Measurements from ENCODE around the gene RAN. TPM values are rescaled to one million over a fixed set of nuclear protein-coding genes. Genes with fewer than 3 reads are reported as not detected.

The RAN gene
- total and polyA plus RNA-seq, 9 of the 15 experiments (the other 6 are each of a cell fraction or from before 2014, with no cell fraction given): 1,687 to 3,820 (median 2,300) TPM

GRCh38 chr12:130860311-130860710 is 11.6 kb upstream of the RAN start:
- no peak overlapping the region for H3K4me3 ChIP-seq
- FAIRE-seq (no peak), ATAC-seq (no peak), DNase-seq (ENCODE audit: extremely low read depth in 1 of 4, low spot score in 3 of 4) (no peak)
- 0 out of 4 replicates have a peak overlapping the region, but pooled peaks of 1 of the 2 experiments have one; percentile 69 for H3K9ac ChIP-seq (ENCODE audit: insufficient read depth in 1 of 2, low read depth in 2 of 2, low read length in 2 of 2)
- 82% methylated on average over 9 of the region's 9 CpGs for WGBS (ENCODE audit: insufficient coverage, low coverage, missing lambda C conversion rate)
- TF ChIP-seq STAG1 (CRISPR knock-in tag; IDR thresholded peaks at IDR 0.05; ENCODE audit: borderline replicate concordance) (no peak), TEAD1 (CRISPR knock-in tag; IDR thresholded peaks at IDR 0.05) (no peak), BRF2 (IDR thresholded peaks at IDR 0.05; ENCODE audit: borderline replicate concordance, insufficient read depth, insufficient read length) (no peak), JUND (IDR thresholded peaks at IDR 0.05; ENCODE audit: borderline replicate concordance, low read depth, low read length) (no peak), JUND (tag; IDR thresholded peaks at IDR 0.05; ENCODE audit: borderline replicate concordance, low read depth, low read length) (no peak), TCF7 (IDR thresholded peaks at IDR 0.05; ENCODE audit: borderline replicate concordance) (no peak), ARID1B (IDR thresholded peaks at IDR 0.05) (no peak), LCOR (CRISPR knock-in tag; IDR thresholded peaks at IDR 0.05) (no peak), MTA1 (IDR thresholded peaks at IDR 0.05; ENCODE audit: borderline replicate concordance) (no peak), DACH1 (IDR thresholded peaks at IDR 0.05; ENCODE audit: partially characterized antibody) (no peak)
- H3K27ac ChIP-seq (ENCODE audit: extremely low read depth, low read depth, low read length): no peak overlapping the region
- H3K79me2 ChIP-seq (ENCODE audit: control insufficient read depth, insufficient read depth, low read length): no peaks in the 10 kb centered on the region
- intact Hi-C loops (cut with micrococcal nuclease) (no loop called here), in situ Hi-C loops (cut with MboI) (no loop called here)
- ChIA-PET POLR2A (no interaction called here), CTCF (ENCODE audit: low intra/inter-chr PET ratio) (no interaction called here)
- no peaks in the 10 kb centered on the region for H4K20me1 ChIP-seq (replicated peaks; ENCODE audit: control insufficient read depth, insufficient read depth, low read length)
- no peaks in the 10 kb centered on the region for H3K9me1 ChIP-seq (ENCODE audit: control insufficient read depth, insufficient read depth, low read length)
- H3K4me2 ChIP-seq (ENCODE audit: insufficient read depth, low read length): no peak overlapping the region
- no peaks in the 10 kb centered on the region for H3K36me3 ChIP-seq (ENCODE audit: control insufficient read depth, insufficient read depth, low read length)
- H2AFZ ChIP-seq (ENCODE audit: low read depth, low read length): peak overlapping the region; percentile 17; the same call in 1 of the 2 replicates
- H3K4me1 ChIP-seq (replicated peaks in 1 of 2; ENCODE audit: control insufficient read depth in 2 of 2, insufficient read depth in 2 of 2, low read length in 2 of 2): peaks cover 7 to 13% of the 10 kb centered on the region in 2 experiments; a peak in 4 of 5 replicates
- H3K27me3 ChIP-seq (ENCODE audit: control insufficient read depth in 2 of 2, insufficient read depth in 2 of 2, low read length in 2 of 2): no peaks in the 10 kb centered on the region
- BruUV-seq (replicated peaks): no TSS peak
- H3K9me3 ChIP-seq (replicated peaks; ENCODE audit: control insufficient read depth, insufficient read depth, low read depth, low read length): peaks cover 22% of the 10 kb centered on the region

All from K562 (cell line).